Upper lobe of left lung (tissue), 4 donors: ENCODE data around the gene ZACN.

Experiments used
- POLR2A ChIP-seq, 4 donors: fragments of 450-650 bp; IDR thresholded peaks; one replicate each; pipeline ENCODE4 v1.5.1; 2016 to 2017; ENCODE audit warnings: antibody characterized with exemption in 4 of 4, mild to moderate bottlenecking in 2 of 4
- TF ChIP-seq, protein P1 (sequence below), 6 experiments: fragments of 450-650 bp in 4 of 6; fragments of 200-600 bp in 2 of 6; sonication (generic) in 2 of 6; IDR thresholded peaks; one replicate each; pipeline ENCODE4 v1.5.1; 2016 to 2019; ENCODE audit warnings: antibody characterized with exemption in 6 of 6

DNA sequence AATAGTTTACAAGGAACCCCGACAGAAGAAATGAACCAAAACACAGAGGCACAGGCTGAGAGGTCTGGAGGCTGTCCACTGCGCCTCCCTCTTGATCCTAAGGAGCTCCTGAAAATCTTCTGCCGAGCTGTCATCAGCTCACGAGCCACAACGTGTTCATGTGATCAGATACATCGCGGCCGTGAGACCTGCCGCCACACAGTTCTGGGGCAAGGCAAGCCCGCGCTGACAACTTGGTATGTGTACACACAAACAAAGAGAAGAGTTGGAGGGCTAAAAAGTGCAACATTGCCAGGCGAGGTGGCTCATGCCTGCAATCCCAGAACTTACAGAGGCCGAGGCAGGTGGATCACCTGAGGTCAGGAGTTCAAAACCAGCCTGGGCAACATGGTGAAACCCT is 17.0 kb downstream of the ZACN start:
- TF ChIP-seq, protein P1, sequence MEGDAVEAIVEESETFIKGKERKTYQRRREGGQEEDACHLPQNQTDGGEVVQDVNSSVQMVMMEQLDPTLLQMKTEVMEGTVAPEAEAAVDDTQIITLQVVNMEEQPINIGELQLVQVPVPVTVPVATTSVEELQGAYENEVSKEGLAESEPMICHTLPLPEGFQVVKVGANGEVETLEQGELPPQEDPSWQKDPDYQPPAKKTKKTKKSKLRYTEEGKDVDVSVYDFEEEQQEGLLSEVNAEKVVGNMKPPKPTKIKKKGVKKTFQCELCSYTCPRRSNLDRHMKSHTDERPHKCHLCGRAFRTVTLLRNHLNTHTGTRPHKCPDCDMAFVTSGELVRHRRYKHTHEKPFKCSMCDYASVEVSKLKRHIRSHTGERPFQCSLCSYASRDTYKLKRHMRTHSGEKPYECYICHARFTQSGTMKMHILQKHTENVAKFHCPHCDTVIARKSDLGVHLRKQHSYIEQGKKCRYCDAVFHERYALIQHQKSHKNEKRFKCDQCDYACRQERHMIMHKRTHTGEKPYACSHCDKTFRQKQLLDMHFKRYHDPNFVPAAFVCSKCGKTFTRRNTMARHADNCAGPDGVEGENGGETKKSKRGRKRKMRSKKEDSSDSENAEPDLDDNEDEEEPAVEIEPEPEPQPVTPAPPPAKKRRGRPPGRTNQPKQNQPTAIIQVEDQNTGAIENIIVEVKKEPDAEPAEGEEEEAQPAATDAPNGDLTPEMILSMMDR (IDR thresholded peaks at IDR 0.05): no peak
- TF ChIP-seq POLR2A (IDR thresholded peaks at IDR 0.05): no peak
